22Rv1 (cell line): ENCODE results near the gene CCDC198.

Experiments
- CTCF ChIP-seq: fragments of 450-650 bp; IDR thresholded peaks from 2 replicates; pipeline ENCODE4 v1.5.1; 2017; ENCODE audit warnings: mild to moderate bottlenecking
- ZFX ChIP-seq: fragments of 450-650 bp; IDR thresholded peaks from 2 replicates; pipeline ENCODE4 v1.6.1; 2017; ENCODE audit warnings: antibody characterized with exemption, borderline replicate concordance

GRCh38 chr14:57493467-57494181 lies at the start of gene CCDC198:
- TF ChIP-seq CTCF (no peak), ZFX (no peak)
